Caco-2 (cell line): ENCODE results near the gene SORCS2. TPM values are rescaled to one million over a fixed set of nuclear protein-coding genes. Genes with fewer than 3 reads are reported as not detected.
A peak's percentile ranks its signal among the peaks of the same experiment; 100 is the strongest.

Source experiments
- BruUV-seq: library from RNA; stranded (reverse); fragments of 400-500 nt; replicated peaks from 2 replicates; lab custom pipeline; 2021; lab: Mats Ljungman, UMichigan
- CTCF ChIA-PET: fragments of 300-600 bp; sonication (Branson Sonifier 250); formaldehyde crosslinking; loops from one replicate; lab custom pipeline; 2022; ENCODE audit warnings: antibody characterized with exemption; lab: Charles Lee
- POLR2A ChIA-PET: fragments of 300-600 bp; sonication (Branson Sonifier 250); formaldehyde crosslinking; loops from one replicate; lab custom pipeline; 2022; ENCODE audit warnings: antibody characterized with exemption; lab: Charles Lee
- DNase-seq, 2 experiments: peaks; one replicate each; pipeline versions ENCODE4 v3.0.0 to v3.0.0-alpha.2; 2020 to 2022
- H3K27me3 ChIP-seq: replicated peaks from 2 replicates; pipeline ENCODE4 v1.6.0; 2011; ENCODE audit warnings: low read length; ENCODE audit not compliant: control insufficient read depth, insufficient read depth
- H3K36me3 ChIP-seq: 2 replicates; pipeline ENCODE4 v1.5.1; 2011; ENCODE audit warnings: low read length; ENCODE audit not compliant: control insufficient read depth, insufficient read depth
- H3K4me1 ChIP-seq: fragments of 250-450 bp; sonication (Bioruptor Pico); 2 replicates; pipeline ENCODE4 v1.5.1; 2020; ENCODE audit warnings: mild to moderate bottlenecking
- H3K4me3 ChIP-seq: 2 replicates; pipeline ENCODE4 v1.5.1; 2011; ENCODE audit warnings: low read depth, mild to moderate bottlenecking, control low read depth, low read length
- H3K9me3 ChIP-seq: fragments of 250-450 bp; sonication (Bioruptor Pico); 2 replicates; pipeline ENCODE4 v1.5.1; 2020; ENCODE audit warnings: mild to moderate bottlenecking, moderate library complexity
- H3K27ac Mint-ChIP-seq: one replicate; pipeline ENCODE4 v1.8.0; 2022; ENCODE audit warnings: mixed read lengths; ENCODE audit not compliant: unreplicated experiment
- H3K27me3 Mint-ChIP-seq: one replicate; pipeline ENCODE4 v1.8.0; 2022; ENCODE audit warnings: mixed read lengths; ENCODE audit not compliant: insufficient read depth, unreplicated experiment
- H3K36me3 Mint-ChIP-seq: one replicate; pipeline ENCODE4 v1.8.0; 2022; ENCODE audit warnings: mild to moderate bottlenecking, mixed read lengths; ENCODE audit not compliant: insufficient read depth, unreplicated experiment
- H3K4me1 Mint-ChIP-seq: one replicate; pipeline ENCODE4 v1.8.0; 2022; ENCODE audit warnings: low read depth, mixed read lengths; ENCODE audit not compliant: unreplicated experiment
- H3K4me3 Mint-ChIP-seq: one replicate; pipeline ENCODE4 v1.8.0; 2022; ENCODE audit warnings: mild to moderate bottlenecking, moderate library complexity, mixed read lengths; ENCODE audit not compliant: unreplicated experiment
- H3K9me3 Mint-ChIP-seq: one replicate; pipeline ENCODE4 v1.8.0; 2022; ENCODE audit warnings: mixed read lengths; ENCODE audit not compliant: unreplicated experiment
- intact Hi-C: fragments of 100-400 bp; cut with micrococcal nuclease; formaldehyde crosslinking; loops from one replicate; pipeline ENCODE4 v1.10.0; 2022; ENCODE audit not compliant: unreplicated experiment
- total RNA-seq: library from RNA; stranded (reverse); gene quantifications from 2 replicates; pipeline ENCODE4 v1.2.3, GENCODE V29; 2022
- TF ChIP-seq, protein P1 (sequence below), 2 experiments: fragments of 200-600 bp in 1 of 2; IDR thresholded peaks; 1 replicate in 1 of 2; 2 replicates in 1 of 2; pipeline versions ENCODE4 v1.5.1 to v1.8.0; 2011 to 2022; ENCODE audit warnings: antibody characterized with exemption in 1 of 2, control low read depth in 1 of 2, inconsistent platforms in 1 of 2, low read depth in 1 of 2, low read length in 1 of 2, mild to moderate bottlenecking in 1 of 2, moderate library complexity in 1 of 2; ENCODE audit not compliant: insufficient read depth in 1 of 2, severe bottlenecking in 1 of 2, unreplicated experiment in 1 of 2

Gene SORCS2
- total RNA-seq, 1 experiment from 2014 or later, result 1.6 TPM

DNA sequence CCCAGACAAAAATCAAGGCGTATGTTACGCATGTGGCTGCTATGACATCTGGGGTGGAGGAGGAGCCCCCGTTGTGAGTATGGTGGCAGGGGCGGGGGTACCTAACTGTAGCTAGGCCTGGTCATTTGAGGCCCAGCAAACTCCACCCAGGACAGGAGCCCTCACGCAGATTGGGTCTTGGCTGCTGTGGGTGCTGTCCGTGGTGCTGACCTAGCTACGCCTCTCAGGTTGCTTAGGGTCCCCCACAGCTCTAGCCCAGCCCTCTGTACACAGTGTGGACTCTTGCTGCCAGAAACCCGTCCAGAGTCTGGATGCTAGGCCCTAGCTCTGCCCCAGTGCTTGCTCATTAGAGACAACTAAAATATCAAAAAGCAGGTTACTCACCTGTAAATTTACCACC, 389.1 kb downstream of the SORCS2 start:
- Mint-ChIP-seq H3K27ac (no peak overlapping the region), H3K36me3 (no peaks in the 10 kb centered on the region), H3K9me3 (peaks cover 41% of the 10 kb centered on the region), H3K4me1 (no peaks in the 10 kb centered on the region), H3K27me3 (peaks cover under 1% of the 10 kb centered on the region), H3K4me3 (no peak overlapping the region)
- no peaks in the 10 kb centered on the region for H3K4me1 ChIP-seq
- BruUV-seq, result no TSS peak
- H3K27me3 ChIP-seq, result no peaks in the 10 kb centered on the region
- H3K4me3 ChIP-seq, result no peak overlapping the region
- H3K36me3 ChIP-seq, result no peaks in the 10 kb centered on the region
- DNase-seq, result peak; percentile 59 to 69
- 0 out of 2 replicates have a peak, but pooled peaks cover 7% of the 10 kb centered on the region for H3K9me3 ChIP-seq
- ChIA-PET CTCF (no interaction called here), POLR2A (no interaction called here)
- TF ChIP-seq, protein P1, sequence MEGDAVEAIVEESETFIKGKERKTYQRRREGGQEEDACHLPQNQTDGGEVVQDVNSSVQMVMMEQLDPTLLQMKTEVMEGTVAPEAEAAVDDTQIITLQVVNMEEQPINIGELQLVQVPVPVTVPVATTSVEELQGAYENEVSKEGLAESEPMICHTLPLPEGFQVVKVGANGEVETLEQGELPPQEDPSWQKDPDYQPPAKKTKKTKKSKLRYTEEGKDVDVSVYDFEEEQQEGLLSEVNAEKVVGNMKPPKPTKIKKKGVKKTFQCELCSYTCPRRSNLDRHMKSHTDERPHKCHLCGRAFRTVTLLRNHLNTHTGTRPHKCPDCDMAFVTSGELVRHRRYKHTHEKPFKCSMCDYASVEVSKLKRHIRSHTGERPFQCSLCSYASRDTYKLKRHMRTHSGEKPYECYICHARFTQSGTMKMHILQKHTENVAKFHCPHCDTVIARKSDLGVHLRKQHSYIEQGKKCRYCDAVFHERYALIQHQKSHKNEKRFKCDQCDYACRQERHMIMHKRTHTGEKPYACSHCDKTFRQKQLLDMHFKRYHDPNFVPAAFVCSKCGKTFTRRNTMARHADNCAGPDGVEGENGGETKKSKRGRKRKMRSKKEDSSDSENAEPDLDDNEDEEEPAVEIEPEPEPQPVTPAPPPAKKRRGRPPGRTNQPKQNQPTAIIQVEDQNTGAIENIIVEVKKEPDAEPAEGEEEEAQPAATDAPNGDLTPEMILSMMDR (IDR thresholded peaks at IDR 0.05; ENCODE audit: insufficient read depth in 1 of 2, low read depth in 1 of 2, low read length in 1 of 2, severe bottlenecking in 1 of 2, unreplicated experiment in 1 of 2), result no peak
- intact Hi-C loops, result no loop called here

DNA sequence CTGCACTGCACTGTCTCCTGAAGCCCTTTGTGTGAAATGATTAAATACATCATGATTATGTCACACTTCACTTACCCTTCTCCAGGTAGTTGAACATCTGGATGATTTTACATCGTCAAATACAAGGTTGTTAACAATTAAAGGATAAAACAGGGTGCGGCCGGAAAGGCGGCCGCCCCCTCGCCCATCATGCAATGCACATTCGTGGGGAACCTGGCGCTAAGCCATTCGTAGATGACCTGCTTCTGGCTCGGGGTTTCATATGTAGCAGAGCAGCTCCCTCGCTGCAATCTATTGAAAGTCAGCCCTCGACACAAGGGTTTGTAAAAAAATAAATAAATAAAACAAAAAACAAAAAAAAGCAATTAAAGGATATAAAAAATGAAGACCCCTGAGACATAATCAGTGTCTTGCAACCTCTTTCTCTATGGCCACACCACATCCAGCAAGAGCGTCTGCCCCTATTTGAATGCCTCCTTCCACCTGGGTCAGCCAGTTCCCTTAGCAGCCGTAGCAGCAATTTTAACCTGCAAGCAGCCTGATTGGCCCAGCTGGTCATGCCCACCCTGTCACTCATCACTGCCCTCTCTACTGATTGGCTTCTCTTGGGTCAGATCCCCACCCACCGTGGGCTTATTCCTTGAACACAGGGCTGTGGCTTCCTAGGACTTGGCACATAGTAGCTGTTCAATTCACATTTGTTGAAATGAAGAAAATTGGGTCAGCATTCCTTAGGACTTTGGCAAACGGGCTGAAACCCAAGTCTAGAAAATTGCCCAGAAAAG, 390.2 kb downstream of the SORCS2 start:
- Mint-ChIP-seq H3K27ac (no peak overlapping the region), H3K4me1 (no peaks in the 10 kb centered on the region), H3K4me3 (no peak overlapping the region), H3K27me3 (no peaks in the 10 kb centered on the region), H3K36me3 (no peaks in the 10 kb centered on the region), H3K9me3 (peaks cover 30% of the 10 kb centered on the region)
- Histone ChIP-seq H3K36me3 (no peaks in the 10 kb centered on the region), H3K4me3 (no peak overlapping the region), H3K9me3 (0 out of 2 replicates have a peak, but pooled peaks cover 7% of the 10 kb centered on the region), H3K4me1 (no peaks in the 10 kb centered on the region), H3K27me3 (no peaks in the 10 kb centered on the region)
- ChIA-PET CTCF (no interaction called here), POLR2A (no interaction called here)
- DNase-seq, result no peak
- TF ChIP-seq, protein P1 (IDR thresholded peaks at IDR 0.05; ENCODE audit: insufficient read depth in 1 of 2, low read depth in 1 of 2, low read length in 1 of 2, severe bottlenecking in 1 of 2, unreplicated experiment in 1 of 2), result no peak
- no TSS peak for BruUV-seq
- intact Hi-C loops, result no loop called here

DNA sequence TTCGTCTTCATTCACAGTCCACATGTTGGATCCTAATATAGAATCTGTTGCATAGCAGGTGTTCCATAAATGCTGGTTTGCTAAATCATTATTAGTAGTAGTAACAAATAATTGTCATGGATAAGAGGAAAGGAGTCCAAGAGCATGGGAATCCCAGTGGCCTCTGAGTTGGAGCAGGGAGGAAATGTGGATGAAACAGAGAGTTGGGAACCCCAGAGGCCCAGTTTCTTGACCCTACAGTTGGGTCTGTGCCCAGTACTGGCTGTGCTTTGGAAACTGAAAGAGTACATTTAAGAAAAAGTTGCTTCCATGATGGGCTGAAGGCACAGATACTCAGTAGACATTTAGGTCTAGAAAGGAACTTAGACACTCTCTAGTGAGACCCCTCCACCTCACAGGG, 391.8 kb downstream of the SORCS2 start:
- DNase-seq, result no peak
- Histone ChIP-seq H3K9me3 (no peaks in the 10 kb centered on the region), H3K36me3 (no peaks in the 10 kb centered on the region), H3K4me3 (no peak overlapping the region), H3K27me3 (no peaks in the 10 kb centered on the region), H3K4me1 (no peaks in the 10 kb centered on the region)
- BruUV-seq, result no TSS peak
- Mint-ChIP-seq H3K9me3 (peaks cover 16% of the 10 kb centered on the region), H3K36me3 (no peaks in the 10 kb centered on the region), H3K27me3 (peaks cover 7% of the 10 kb centered on the region), H3K4me1 (no peaks in the 10 kb centered on the region), H3K4me3 (no peak overlapping the region), H3K27ac (no peak overlapping the region)
- ChIA-PET POLR2A (no interaction called here), CTCF (no interaction called here)
- intact Hi-C loops, result no loop called here
- TF ChIP-seq, protein P1 (IDR thresholded peaks at IDR 0.05; ENCODE audit: insufficient read depth in 1 of 2, low read depth in 1 of 2, low read length in 1 of 2, severe bottlenecking in 1 of 2, unreplicated experiment in 1 of 2), result no peak
